ENCODE data around the gene ARHGEF17. TPM values are rescaled to one million over a fixed set of nuclear protein-coding genes. Genes with fewer than 3 reads are reported as not detected.

Gene ARHGEF17
- total RNA-seq, 3 donors from 2014 or later, result 0.13 to 0.27 (median 0.13) TPM

DNA sequence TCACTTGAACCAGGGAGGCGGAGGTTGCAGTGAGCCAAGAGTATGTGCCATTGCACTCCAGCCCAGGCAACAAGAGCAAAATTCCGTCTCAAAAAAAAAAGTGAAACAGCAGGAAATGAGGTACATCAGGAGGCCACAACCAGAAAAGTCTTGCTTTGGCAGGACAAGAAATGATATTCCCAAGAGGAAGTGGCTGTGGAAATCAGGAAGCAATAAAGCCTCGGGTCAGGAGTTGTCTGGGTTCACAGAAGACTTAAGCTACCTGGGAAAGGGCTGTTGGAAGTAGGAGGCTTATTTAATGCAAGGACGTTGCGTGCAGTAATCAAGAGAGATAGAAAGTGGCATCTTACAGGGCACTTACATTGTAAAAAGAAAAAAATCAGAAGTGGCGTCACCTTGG, 58.9 kb downstream of the ARHGEF17 start:
- Mint-ChIP-seq H3K36me3 (ENCODE audit: insufficient read depth) (no peaks in the 10 kb centered on the region), H3K27me3 (ENCODE audit: low read depth) (no peaks in the 10 kb centered on the region), H3K4me1 (ENCODE audit: low read depth) (peaks cover 32% of the 10 kb centered on the region), H3K4me3 (no peak overlapping the region), H3K9me3 (no peaks in the 10 kb centered on the region)
- no peak for ATAC-seq
- DNase-seq, result no peak

- Mint-ChIP-seq H3K36me3 (ENCODE audit: insufficient read depth) (no peaks in the 10 kb centered on the region), H3K9me3 (no peaks in the 10 kb centered on the region), H3K27me3 (ENCODE audit: low read depth) (no peaks in the 10 kb centered on the region), H3K4me1 (ENCODE audit: low read depth) (peaks cover 32% of the 10 kb centered on the region), H3K4me3 (no peak overlapping the region)
- ATAC-seq (peak in 1 of 2 donors; percentile 15), DNase-seq (peak; percentile 20)
Measured at GRCh38 chr11:73367482-73368024, 59.5 kb downstream of the ARHGEF17 start.

GRCh38 chr11:73372375-73372993, 64.4 kb downstream of the ARHGEF17 start:
- DNase-seq (no peak), ATAC-seq (no peak)
- Mint-ChIP-seq H3K36me3 (ENCODE audit: insufficient read depth) (no peaks in the 10 kb centered on the region), H3K9me3 (no peaks in the 10 kb centered on the region), H3K27me3 (ENCODE audit: low read depth) (no peaks in the 10 kb centered on the region), H3K4me3 (no peak overlapping the region), H3K4me1 (ENCODE audit: low read depth) (peaks cover 24% of the 10 kb centered on the region)

GRCh38 chr11:73374151-73374550, 66.1 kb downstream of the ARHGEF17 start:
- Mint-ChIP-seq H3K4me3 (no peak overlapping the region), H3K9me3 (no peaks in the 10 kb centered on the region), H3K4me1 (ENCODE audit: low read depth) (peaks cover 30% of the 10 kb centered on the region), H3K36me3 (ENCODE audit: insufficient read depth) (no peaks in the 10 kb centered on the region), H3K27me3 (ENCODE audit: low read depth) (no peaks in the 10 kb centered on the region)
- DNase-seq (no peak), ATAC-seq (no peak)

DNA sequence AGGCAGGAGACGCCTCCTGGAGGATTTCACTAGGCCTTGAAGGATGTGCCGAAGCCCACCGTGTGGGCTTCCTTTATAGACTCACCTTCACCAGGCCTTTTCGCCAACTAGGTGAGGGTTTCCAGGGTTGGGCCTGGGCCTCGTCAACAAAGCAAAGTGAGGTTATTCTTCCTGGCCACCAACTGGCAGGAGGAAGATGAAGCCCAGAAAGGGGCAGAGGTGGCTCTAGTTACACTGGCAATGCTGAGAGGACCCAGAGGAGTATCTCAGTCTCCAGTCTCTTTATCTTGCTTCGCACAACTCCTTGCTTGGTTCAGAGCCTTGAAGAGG, 67.7 kb downstream of the ARHGEF17 start:
- ATAC-seq, result no peak
- no peaks in the 10 kb centered on the region for H3K36me3 Mint-ChIP-seq (ENCODE audit: insufficient read depth)
- H3K4me1 Mint-ChIP-seq (ENCODE audit: low read depth), result peaks cover 43% of the 10 kb centered on the region
- H3K27me3 Mint-ChIP-seq (ENCODE audit: low read depth), result no peaks in the 10 kb centered on the region
- no peaks in the 10 kb centered on the region for H3K9me3 Mint-ChIP-seq
- no peak for DNase-seq
- peak overlapping the region; percentile 91 for H3K4me3 Mint-ChIP-seq

GRCh38 chr11:73376160-73376802, 68.2 kb downstream of the ARHGEF17 start, which contains the start of gene RELT:
TSS of gene RELT (plus strand) at chr11:73376399. CDS start at chr11:73389137, 12,738 bp downstream.
- peaks cover 46% of the 10 kb centered on the region for H3K4me1 Mint-ChIP-seq (ENCODE audit: low read depth)
- no peaks in the 10 kb centered on the region for H3K9me3 Mint-ChIP-seq
- no peaks in the 10 kb centered on the region for H3K27me3 Mint-ChIP-seq (ENCODE audit: low read depth)
- H3K4me3 Mint-ChIP-seq, result peak within 1 kb of the TSS; percentile 91
- DNase-seq (peak; percentile 92), ATAC-seq (peak; percentile 86 to 88)
- no peaks in the 10 kb centered on the region for H3K36me3 Mint-ChIP-seq (ENCODE audit: insufficient read depth)

GRCh38 chr11:73376803-73377629, 68.9 kb downstream of the ARHGEF17 start:
- H3K27me3 Mint-ChIP-seq (ENCODE audit: low read depth), result no peaks in the 10 kb centered on the region
- DNase-seq (peak; percentile 35), ATAC-seq (peak; percentile 41 to 44)
- peak overlapping the region; percentile 91 for H3K4me3 Mint-ChIP-seq
- H3K4me1 Mint-ChIP-seq (ENCODE audit: low read depth), result peaks cover 47% of the 10 kb centered on the region
- no peaks in the 10 kb centered on the region for H3K9me3 Mint-ChIP-seq
- no peaks in the 10 kb centered on the region for H3K36me3 Mint-ChIP-seq (ENCODE audit: insufficient read depth)

DNA sequence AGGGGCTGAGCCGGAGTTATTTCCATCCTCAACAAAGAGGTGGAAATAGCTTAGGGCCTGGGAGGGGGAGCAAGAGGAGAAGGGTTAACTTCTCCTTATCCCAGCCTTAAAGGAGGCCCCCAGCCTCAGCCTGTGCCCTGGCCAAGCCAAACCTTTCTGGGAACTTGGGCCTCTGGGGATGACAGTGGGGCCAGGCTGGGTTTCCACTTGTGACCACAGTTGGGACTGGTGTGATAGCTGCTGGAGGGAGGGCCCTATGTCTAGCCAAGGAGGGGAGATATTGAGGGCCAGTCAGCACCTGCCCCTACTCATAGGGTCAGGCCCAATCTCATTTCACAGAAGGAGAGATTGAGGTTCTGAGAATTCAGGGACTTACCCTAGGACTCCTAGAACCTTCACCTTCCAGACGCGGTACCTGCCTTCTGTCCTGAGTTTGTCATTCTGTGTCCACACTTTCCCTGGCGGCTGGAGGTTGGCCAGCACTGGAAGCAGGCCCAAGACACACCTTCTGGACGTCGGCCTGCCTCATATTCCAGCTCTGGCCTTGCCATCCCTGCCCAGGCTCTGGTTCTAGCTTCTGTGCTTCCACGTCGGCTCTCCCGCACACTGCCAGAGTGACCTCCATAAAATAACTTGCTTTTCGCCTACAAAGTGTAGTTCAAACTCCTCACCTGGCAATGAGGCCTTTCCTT, 71.3 kb downstream of the ARHGEF17 start:
- no peaks in the 10 kb centered on the region for H3K36me3 Mint-ChIP-seq (ENCODE audit: insufficient read depth)

GRCh38 chr11:73380331-73380730, 72.3 kb downstream of the ARHGEF17 start:
- no peak for DNase-seq
- no peaks in the 10 kb centered on the region for H3K27me3 Mint-ChIP-seq (ENCODE audit: low read depth)
- H3K4me3 Mint-ChIP-seq, result no peak overlapping the region
- no peaks in the 10 kb centered on the region for H3K36me3 Mint-ChIP-seq (ENCODE audit: insufficient read depth)
- no peaks in the 10 kb centered on the region for H3K9me3 Mint-ChIP-seq
- no peak for ATAC-seq
- H3K4me1 Mint-ChIP-seq (ENCODE audit: low read depth), result peaks cover 76% of the 10 kb centered on the region

More for the DNA sequence above, 71.3 kb downstream of the ARHGEF17 start:
- ATAC-seq, result no peak
- no peak for DNase-seq
- H3K4me3 Mint-ChIP-seq, result peak overlapping the region; percentile 43
- H3K27me3 Mint-ChIP-seq (ENCODE audit: low read depth), result no peaks in the 10 kb centered on the region
- peaks cover 68% of the 10 kb centered on the region for H3K4me1 Mint-ChIP-seq (ENCODE audit: low read depth)
- no peaks in the 10 kb centered on the region for H3K9me3 Mint-ChIP-seq

DNA sequence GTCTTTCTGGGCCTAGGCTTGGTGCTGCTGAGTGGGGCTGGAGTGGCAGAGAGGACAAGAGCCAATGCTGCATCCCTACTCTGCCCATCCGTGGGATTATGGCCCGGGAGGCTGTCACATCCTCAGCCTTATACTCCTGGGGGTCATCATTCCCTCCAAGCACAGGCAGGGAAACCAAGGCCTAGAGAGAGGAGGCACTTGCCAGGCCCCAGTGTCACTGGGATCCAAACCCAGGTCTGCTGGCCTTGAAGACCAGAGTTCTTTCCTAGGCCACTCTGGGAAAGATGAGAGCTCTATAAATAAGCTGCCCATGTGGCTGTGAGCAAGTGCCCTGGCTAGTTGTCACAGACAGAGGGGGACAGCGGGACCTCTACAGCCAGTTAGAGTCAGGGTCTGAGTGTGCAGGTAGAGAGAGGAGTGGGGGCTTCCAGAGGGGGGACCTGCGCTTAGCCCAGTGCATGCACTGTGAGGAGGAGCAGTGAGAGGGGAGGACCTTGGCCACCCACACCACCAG, 72.9 kb downstream of the ARHGEF17 start:
- Mint-ChIP-seq H3K4me3 (no peak overlapping the region), H3K4me1 (ENCODE audit: low read depth) (peaks cover 76% of the 10 kb centered on the region), H3K36me3 (ENCODE audit: insufficient read depth) (no peaks in the 10 kb centered on the region), H3K9me3 (no peaks in the 10 kb centered on the region), H3K27me3 (ENCODE audit: low read depth) (no peaks in the 10 kb centered on the region)
- no peak for ATAC-seq
- no peak for DNase-seq

GRCh38 chr11:73381589-73381988, 73.5 kb downstream of the ARHGEF17 start:
- H3K9me3 Mint-ChIP-seq, result no peaks in the 10 kb centered on the region
- no peak overlapping the region for H3K4me3 Mint-ChIP-seq
- ATAC-seq (no peak), DNase-seq (no peak)
- no peaks in the 10 kb centered on the region for H3K36me3 Mint-ChIP-seq (ENCODE audit: insufficient read depth)
- no peaks in the 10 kb centered on the region for H3K27me3 Mint-ChIP-seq (ENCODE audit: low read depth)
- H3K4me1 Mint-ChIP-seq (ENCODE audit: low read depth), result peaks cover 80% of the 10 kb centered on the region

GRCh38 chr11:73382183-73382582, 74.1 kb downstream of the ARHGEF17 start:
- Mint-ChIP-seq H3K9me3 (no peaks in the 10 kb centered on the region), H3K27me3 (ENCODE audit: low read depth) (no peaks in the 10 kb centered on the region), H3K4me3 (no peak overlapping the region), H3K36me3 (ENCODE audit: insufficient read depth) (no peaks in the 10 kb centered on the region), H3K4me1 (ENCODE audit: low read depth) (peaks cover 83% of the 10 kb centered on the region)
- ATAC-seq (no peak), DNase-seq (no peak)

GRCh38 chr11:73382747-73383146, 74.7 kb downstream of the ARHGEF17 start:
- no peaks in the 10 kb centered on the region for H3K36me3 Mint-ChIP-seq (ENCODE audit: insufficient read depth)
- H3K4me1 Mint-ChIP-seq (ENCODE audit: low read depth), result peaks cover 83% of the 10 kb centered on the region
- DNase-seq (no peak), ATAC-seq (no peak)
- no peak overlapping the region for H3K4me3 Mint-ChIP-seq
- no peaks in the 10 kb centered on the region for H3K27me3 Mint-ChIP-seq (ENCODE audit: low read depth)
- H3K9me3 Mint-ChIP-seq, result no peaks in the 10 kb centered on the region
